ENCODE results near the gene PPFIA2.

The PPFIA2 gene

DNA sequence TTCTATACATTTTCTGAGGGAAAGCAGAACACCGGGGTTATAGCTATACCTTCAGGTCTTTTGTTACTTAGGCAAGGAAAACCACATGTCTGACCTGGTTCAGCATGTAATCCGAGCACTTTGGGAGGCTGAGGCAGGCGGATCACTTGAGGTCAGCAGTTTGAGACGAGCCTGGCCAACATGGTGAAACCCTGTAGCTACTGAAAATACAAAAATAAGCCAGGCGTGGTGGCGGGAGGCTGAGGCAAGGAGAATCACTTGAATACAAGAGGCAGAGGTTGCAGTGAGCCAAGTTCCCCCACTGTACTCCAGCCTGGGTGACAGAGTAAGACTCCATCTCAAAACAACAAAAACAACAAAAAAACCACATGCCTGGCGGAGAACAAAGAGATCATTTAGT, 503.7 kb downstream of the PPFIA2 start:
- no peak for DNase-seq

DNA sequence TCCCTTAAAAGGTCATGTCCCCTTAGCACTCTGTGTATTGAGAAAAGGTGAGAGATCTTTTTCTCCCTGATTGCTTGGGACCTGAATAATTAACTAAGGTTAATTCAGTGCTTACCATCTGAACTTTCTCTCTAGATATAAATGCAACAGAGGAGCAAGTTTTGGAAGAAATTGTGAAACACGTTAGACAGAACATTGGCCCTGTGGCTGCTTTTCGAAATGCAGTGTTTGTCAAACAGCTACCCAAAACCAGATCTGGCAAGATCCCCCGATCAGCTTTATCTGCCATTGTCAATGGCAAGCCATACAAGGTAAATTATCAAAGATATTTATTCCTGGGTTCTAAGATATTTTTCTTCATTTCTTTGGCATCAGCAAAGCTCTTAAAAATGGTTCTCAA, 505.8 kb downstream of the PPFIA2 start:
- DNase-seq = no peak

DNA sequence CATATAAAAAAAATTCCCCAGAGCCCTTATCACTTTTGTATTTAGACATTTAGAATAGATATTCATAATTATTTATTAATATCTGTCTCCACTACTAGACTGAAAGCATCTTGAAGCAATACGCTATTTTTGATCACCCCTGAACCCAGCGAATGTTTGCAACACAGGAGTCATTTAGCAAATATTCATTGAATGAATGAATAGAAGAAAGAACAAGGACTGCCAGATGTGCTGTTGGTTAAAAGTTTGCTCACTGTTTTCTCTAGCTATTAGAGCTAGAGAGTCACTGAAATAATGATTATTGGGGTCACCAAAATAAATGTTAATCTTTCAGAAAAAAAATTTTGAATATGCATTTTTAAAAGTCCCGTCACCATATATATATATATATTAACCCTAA, 506.9 kb downstream of the PPFIA2 start:
- no peak for DNase-seq

DNA sequence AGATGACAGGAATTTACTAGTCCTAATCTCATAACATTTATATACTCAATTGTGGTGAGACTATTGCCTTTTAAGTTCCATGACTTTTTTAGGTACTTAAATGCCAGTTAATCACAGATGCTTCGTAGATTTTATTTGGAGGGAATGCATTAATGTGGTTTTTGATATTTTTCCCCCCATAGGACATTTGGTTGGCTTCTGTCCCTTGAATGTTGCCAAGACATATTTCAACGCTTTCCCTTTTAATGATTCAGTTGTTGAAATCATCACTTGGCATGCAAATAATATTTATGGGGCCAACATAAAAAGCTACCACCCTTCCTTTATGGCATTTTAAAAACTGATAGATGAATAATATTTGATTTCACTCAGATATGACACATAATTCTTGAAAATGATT, 509.2 kb downstream of the PPFIA2 start:
- no peak for DNase-seq

DNA sequence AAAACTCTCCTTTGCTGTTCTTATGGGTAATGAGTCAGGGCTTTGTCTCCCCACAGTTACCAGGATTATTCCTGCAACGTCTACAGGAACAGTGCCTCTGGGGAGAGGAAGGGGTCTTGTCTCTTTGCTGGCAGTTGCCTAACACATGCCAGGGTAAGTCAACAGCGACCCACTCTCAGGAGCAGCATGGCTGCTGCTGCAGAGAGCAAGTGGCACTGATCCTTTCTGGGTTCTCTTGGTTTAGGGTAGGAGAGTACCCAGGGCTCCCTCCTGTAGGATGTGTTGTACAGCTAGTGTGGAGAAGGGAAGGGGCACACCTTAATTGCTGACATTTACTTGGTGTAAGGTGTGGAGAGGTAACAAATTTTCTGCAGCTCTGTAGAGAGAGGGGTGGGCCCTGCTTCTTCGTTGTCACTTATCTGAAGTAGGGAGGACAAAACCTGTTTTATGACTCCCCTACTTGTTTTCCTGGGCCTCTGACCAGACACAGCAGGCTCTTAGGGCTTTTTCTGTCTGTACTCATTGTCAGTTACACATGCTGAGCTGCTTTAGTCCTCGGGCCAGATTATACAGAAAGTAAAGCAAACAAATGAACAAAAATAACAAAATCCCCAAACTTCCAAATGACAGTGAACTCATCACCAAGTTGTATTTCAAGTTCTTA, 513.1 kb downstream of the PPFIA2 start:
- DNase-seq = no peak

DNA sequence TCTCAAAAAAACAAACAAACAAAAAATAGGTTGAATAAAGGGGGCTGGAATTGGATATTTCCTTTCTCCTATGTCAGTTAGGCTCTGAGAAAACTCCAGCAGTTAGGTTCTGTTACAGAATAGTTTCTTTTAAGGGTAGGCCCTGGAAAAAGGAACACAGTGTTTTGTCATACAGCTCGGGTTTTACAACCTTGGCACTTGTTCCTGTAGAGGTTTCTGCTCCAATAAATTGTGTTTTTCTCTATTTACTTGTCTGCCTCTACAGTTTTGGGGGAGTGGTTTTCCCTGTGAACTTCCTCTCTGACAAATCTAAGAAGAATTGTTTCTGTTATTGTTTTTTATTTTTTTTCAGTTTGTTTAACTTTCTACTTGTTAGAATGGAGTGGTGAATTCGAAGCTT, 513.7 kb downstream of the PPFIA2 start:
- no peak for DNase-seq

DNA sequence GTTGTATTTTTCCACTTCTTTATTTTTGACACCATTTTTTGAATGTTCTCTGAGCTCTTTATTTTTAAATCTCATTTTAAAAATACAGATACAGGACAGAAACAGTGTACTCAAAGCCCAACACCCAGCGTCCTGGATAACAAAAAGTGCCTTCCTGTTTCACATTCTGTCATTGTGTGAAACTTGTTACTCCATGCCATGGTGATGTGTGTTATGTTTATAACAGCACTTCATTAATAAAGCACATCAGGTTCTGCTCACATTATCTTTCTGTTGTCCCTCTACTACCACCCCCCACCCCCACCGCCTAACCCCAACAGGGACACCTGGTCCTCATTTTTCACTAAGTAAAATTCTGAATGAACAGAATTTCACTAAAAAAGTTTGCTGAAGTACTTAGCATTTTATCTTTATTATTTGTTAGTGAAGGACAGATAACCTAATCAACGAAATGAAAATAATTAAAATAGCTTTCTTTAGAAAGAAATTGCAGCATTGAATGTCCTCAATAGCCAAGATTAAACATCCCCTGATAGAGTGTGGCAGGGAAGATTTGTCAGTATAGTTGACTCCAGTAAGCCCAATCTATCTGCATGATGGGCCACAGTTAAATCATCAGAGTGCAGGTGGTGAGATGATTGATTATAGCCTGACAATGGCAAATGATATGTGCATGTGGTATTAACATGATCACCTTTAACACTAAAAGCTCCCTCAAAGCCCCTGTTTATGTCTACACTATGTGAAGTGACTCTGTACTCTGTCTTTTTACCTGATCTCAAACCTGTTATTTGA, 527.4 kb downstream of the PPFIA2 start:
- no peak for DNase-seq

DNA sequence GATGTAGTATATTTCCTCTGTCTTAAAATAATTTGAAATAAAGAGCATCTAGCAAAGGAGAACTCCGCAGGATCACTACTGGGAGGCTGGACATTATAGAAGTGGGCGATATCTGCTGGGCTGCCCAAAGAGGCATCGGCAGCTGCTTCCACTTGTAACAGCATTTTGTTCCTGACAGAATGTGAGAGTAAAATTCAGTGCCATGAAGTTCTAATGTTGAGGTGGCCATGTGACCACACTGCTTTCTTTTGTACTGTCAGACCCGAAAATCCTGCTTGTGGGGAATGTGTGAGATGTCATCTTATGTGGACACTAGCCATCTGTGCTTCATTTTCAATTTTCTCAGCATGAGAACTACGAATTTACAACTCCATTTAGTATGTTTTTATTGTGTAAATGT, 529.4 kb downstream of the PPFIA2 start:
- no peak for DNase-seq

DNA sequence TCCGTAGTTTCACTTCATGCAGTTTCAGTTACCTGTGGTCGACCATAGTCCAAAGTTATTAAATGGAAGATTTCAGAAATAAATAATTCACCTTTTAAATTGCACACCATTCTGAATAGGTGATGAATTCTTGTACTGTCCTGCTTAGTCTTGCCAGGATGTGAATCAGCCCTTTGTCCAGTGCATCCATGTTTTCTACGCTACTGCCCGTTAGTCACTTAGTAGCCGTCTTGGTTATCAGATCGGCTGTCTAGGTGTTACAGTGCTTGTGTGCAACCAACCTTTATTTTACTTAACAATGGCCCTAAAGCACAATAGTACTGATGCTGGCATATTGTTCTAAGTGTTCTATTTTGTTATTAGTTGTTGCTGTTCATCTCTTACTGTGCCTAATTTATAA, 534.5 kb downstream of the PPFIA2 start:
- DNase-seq = no peak

DNA sequence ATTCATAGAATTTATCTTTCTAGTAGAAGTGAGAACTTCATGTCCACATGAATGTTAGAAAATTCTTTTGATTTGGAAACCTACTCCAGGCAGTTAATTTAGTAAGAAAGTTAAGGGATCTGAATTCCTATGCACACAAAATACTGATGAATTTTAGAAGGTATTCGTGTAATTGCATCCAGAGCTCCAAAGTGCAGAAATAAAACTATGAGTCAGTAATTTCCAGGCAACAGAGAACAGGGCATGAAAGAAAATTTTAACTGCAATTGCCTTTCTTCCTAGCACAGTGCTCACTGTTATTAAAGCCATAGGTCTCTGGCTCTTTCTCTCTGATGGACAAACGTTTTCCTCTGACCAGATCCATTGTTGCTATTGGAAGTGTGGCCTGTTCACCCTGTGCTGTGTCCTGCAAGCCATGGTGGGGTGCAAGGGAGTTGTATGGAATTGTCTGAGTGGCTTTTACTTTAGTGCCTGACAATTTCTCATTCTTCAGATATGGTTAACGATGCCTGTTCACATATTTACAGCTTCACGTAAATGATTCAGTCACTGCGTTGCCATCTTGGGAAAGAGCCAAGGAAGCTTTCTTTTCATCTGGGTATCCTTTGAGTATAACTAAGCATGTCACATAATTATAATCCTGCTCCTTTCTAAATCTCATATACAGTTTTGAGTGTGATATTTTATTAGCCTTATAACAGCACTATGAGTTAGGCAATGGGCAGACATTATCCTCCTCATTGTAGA, 536.1 kb downstream of the PPFIA2 start:
- DNase-seq = no peak

DNA sequence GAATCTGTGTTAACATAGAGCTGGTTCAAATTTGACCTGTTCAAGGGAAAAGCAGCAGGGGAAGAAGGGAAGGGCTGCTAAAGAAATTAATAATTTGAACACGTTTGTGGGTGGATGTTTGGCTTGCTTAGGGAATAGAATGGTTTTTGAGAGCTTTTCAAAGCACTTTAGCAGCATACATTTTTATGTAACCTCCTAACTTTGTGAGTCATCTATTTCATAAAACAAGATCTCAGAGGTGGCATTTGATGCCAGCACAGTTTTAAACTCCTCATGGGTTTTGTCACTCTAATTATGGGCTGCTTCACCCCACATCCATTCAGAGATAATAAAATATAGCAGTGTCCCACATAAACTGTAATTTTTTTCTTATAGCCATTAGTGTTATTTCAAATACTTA, 537.5 kb downstream of the PPFIA2 start:
- no peak for DNase-seq

DNA sequence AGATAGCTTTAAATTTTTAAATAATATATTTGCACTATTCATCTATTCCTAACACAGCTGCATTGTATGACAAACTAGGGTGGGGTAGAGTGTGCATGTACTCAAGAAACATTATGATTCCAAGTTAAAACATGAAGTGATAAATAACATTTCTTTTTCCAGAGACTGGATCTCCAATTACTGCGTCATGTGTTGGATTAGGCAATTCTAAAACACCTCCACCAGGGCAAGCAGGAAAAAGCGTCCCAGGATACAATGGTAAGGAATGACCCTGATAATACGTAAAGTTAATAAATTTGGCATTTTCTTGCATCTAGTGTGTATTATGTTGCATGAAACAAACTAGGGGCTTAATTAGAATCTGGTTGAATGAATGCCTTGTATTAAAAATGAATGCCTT, 542.4 kb downstream of the PPFIA2 start:
- DNase-seq = no peak

DNA sequence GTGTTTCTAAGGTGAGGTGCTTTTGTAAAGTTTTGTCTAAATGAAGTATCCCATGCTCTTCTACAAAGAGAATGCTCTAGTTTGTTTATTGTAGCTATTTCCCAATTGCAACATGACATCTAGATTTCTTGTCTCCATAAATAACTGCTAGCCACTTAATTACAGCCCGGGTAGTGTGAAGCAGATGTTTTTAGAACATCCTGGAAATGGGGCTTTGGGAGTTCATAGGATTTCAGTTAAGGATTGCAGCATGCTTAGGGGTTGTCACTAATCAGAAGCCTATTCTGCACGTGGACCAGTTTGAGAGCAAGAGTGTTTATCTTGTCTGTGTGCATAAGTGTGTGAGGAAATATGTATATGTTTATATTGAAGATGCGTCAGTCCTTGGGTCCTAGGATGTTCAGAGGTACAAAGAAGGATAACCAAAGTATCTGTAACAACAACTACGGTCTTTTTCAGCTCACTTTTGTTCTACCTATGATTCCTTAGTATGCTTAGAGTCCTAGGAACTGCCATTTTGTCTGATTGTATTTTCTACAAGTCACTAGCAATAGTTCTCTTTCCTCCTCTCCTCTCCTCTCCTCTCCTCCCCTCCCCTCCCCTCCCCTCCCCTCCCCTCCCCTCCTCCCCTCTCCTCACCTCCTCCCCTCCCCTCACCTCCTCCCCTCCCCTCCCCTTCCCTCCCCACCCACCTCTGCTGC, 546.0 kb downstream of the PPFIA2 start:
- no peak for DNase-seq

DNA sequence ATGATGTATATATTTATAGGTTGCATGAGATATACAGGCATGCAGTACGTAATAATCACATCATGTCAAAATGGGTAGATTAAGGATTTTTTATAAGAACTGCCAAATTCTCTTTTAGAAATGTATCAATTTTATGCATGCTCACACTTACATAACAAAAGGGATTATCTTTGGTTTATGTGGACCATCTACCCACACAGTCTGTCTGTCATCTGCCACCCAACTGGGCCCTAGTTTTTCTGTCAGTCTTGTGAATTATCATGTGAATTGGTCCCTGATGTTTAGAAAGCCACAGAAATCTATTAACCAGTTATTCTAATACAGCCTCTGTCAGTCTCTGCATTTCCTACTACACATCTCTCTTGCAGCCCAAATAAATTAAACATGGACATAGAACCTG, 547.8 kb downstream of the PPFIA2 start:
- DNase-seq = no peak

DNA sequence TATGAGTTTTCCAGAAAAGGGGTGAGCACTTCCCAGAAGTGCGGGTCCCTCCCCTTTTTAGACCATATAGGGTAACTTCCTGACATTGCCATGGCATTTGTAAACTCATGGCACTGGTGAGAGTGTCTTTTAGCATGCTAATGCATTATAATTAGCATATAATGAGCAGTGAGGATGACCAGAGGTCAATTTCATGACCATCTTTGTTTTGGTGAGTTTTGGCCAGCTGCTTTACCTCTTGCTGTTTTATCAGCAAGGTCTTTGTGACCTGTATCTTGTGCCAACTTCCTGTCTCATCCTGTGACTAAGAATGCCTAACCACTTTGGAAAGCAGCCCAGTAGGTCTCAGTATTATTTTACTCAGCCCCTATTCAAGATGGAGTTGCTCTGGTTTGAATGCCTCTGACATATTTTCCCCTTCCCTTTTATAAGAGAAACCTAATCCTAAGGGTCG, 549.4 kb downstream of the PPFIA2 start:
- DNase-seq = peak in 1 of 2 experiments; percentile 62

DNA sequence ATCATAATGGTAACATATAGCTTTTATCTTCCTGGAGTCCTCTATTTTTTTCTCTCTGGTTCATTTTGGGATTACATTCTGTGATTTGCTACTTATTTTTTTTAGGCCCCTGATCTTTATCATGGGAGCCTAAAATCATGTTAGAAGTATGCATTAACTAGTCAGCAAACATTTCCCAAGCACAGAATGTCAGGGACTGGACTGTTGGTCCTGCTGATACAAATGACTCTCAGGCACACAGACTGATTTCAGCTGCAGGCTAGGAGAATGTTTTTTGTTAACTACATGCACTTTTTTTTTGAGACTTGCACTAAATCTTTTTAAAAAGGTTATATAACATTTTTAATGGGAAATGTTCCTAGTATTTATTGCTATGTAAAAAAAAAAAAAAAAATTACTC, 550.1 kb downstream of the PPFIA2 start:
- no peak for DNase-seq

DNA sequence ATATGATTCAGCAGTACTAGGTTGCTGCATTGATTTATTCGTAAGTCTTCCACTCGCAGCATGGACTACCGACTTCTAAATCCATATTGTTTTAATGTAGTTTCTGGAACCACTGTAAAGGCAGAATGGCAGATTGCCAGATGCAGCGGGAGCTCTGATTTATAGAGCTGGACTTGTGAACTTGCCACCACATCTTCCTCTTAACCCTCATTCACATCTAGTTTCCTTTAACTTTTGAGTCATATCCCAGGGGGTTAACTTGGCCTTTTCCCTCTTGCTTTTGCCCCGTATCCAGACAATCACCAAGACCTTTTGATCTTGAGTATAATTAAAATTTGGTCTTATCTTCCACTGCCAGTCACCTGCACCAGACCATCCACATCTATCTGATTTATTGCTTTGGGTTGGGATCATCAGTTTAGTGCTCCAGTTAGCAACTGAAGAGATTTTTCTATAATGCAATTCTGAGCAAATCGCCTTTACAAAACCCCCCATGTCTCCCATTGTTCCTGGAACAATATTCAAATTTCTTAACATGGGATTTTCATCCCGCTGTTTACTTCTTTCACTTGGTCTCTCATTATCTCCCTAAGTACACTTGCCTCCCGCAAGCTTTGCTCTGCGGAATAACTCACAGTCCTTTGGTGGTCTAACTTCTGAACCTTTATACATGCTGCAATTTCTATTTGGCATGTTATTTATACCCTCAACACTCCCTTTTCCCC, 550.8 kb downstream of the PPFIA2 start:
- DNase-seq = no peak

Measured in SW 1271 (cell line).